DMS53 (cell line): ENCODE measurements around the gene RAVER1.

ENCODE experiments used
- DNase-seq: peaks from one replicate; lab custom pipeline; 2025; lab: John Stamatoyannopoulos, UW

The RAVER1 gene

DNA sequence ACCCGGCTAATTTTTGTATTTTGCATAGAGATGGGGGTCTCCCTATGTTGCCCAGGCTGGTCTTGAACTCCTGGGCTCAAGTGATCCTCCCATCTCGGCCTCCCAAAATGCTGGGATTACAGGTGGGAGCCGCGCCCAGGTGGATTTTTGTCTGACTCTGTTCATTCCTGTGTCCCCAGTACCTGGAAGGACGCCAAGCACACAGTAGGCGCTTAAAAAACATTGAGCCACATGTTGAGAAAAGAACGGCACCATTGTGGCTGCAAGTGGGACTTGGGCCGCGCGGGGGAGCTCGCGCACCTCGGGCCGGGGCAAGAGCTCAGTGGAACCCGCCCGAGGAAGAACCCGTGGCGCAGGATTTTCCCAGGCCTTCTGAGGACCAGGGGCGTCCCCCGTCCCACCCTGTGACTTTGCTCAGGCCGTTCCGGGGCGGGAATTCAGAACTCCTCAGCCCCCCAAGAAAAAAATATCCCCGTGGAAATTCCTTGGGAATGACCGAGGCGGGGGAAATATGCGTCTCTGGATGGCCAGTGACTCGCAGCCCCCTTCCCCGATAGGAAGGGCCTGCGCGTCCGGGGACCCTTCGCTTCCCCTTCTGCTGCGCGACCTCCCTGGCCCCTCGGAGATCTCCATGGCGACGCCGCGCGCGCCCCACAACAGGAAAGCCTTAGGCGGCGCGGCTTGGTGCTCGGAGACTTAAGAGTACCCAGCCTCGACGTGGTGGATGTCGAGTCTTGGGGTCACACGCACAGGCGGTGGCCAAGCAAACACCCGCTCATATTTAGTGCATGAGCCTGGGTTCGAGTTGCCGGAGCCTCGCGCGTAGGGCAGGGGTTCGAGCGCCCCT, 63.8 kb downstream of the RAVER1 start:
- DNase-seq, result peak; percentile 77

- DNase-seq, result no peak
Observed at GRCh38 chr19:10268071-10268470, 65.3 kb downstream of the RAVER1 start.

GRCh38 chr19:10266706-10267105, 66.6 kb downstream of the RAVER1 start:
- no peak for DNase-seq
